ENCODE data around the gene PDE10A.
"Not testable (repeated sequence)": the region's sequence is repeated elsewhere in the genome, so short reads cannot be mapped to it uniquely, and the experiment has no call there.

The PDE10A gene

DNA sequence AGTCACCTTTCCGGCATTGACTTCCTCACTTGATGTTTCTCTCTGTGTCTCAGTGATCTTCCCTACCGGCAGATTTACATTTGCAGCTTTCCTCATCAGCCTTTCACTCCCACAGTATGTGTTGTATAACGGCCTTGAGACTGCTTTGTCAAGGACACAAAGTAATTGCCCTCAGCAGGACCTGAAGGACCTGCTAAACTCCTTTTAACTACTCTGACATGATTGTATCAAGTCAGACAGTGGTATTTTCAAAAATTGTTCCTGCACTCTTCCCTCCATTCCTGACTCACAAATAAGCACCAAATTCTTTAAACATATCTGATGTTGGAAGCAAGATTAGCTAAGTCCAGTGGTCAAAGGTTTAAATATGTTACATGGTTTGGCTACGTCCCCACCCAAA lies 62.4 kb downstream of the PDE10A start:
- H3K4me3 ChIP-seq (replicated peaks; ENCODE audit: low read depth, low read length): no peak overlapping the region
- H3K27me3 ChIP-seq (replicated peaks; ENCODE audit: control insufficient read depth, insufficient read depth, low read length): no peaks in the 10 kb centered on the region
- DNase-seq (ENCODE audit: extremely low read depth, insufficient read length): no peak
- no peaks in the 10 kb centered on the region for H3K36me3 ChIP-seq (ENCODE audit: control insufficient read depth, insufficient read depth, low read length)
- TF ChIP-seq, protein P1, sequence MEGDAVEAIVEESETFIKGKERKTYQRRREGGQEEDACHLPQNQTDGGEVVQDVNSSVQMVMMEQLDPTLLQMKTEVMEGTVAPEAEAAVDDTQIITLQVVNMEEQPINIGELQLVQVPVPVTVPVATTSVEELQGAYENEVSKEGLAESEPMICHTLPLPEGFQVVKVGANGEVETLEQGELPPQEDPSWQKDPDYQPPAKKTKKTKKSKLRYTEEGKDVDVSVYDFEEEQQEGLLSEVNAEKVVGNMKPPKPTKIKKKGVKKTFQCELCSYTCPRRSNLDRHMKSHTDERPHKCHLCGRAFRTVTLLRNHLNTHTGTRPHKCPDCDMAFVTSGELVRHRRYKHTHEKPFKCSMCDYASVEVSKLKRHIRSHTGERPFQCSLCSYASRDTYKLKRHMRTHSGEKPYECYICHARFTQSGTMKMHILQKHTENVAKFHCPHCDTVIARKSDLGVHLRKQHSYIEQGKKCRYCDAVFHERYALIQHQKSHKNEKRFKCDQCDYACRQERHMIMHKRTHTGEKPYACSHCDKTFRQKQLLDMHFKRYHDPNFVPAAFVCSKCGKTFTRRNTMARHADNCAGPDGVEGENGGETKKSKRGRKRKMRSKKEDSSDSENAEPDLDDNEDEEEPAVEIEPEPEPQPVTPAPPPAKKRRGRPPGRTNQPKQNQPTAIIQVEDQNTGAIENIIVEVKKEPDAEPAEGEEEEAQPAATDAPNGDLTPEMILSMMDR (IDR thresholded peaks at IDR 0.05; ENCODE audit: insufficient read depth, low read length, poor library complexity, severe bottlenecking): no peak

DNA sequence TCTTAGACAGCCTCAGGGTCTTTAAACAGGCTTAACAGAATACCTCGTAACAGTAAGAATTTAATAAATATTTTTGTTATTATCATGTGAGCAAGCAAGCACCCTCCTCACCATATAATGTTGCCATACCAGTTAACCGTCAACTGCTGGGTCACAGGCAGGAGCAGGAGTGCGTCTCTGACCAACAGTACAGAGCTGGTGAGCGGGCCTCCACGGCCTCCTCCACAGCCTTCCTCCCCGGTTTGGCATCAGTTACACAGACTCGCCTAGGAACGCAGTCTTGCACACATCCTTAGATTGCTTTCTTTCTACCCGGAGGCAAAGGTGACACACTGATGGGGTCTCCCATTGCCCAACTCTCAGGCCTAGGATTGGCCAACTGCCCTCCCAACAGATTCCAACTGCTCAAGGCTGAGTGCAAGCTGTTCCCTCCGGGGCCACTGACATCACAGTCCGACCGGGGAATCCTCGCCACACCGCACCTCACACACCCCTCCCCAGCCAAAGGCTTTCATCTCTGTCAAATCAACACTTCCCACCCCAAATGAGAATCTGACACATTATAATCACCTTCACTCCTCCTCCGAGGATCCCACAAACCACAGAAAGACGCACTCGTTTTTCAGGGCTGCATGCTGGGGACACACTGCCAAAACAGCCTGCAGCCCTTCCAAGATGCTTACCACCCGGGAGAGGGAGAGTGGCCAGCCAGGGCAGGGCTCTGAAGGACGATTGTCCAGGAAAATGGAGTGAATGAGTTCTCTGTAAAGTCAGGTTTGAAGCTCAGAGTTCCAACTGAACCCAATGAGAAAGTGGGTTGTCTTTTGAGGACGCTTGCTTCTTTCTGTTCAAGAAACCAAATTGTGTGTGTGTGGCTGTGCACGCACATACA lies 63.2 kb downstream of the PDE10A start:
- Histone ChIP-seq H3K27me3 (replicated peaks; ENCODE audit: control insufficient read depth, insufficient read depth, low read length) (no peaks in the 10 kb centered on the region), H3K36me3 (ENCODE audit: control insufficient read depth, insufficient read depth, low read length) (no peaks in the 10 kb centered on the region), H3K4me3 (replicated peaks; ENCODE audit: low read depth, low read length) (no peak overlapping the region)
- DNase-seq (ENCODE audit: extremely low read depth, insufficient read length): no peak
- TF ChIP-seq, protein P1 (IDR thresholded peaks at IDR 0.05; ENCODE audit: insufficient read depth, low read length, poor library complexity, severe bottlenecking): no peak

DNA sequence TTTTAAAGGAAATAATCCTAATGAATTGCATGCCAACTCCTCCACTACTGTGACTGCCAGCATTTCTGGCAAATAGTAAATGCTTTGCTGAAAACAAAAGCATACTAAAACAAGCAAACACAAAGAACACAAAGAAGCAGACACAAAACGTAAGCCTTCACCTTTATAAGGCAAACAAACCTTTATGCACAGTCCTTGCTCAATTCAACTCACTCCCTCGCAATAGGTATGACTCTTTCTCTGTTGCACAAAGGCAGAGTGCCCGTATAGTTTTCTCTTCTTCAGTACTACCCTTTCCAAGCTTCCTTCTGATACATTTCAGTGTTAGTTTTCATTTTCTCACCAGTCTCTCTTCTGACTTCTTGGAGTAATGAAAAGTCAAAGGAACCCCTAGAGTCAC lies 63.9 kb downstream of the PDE10A start:
- no peak overlapping the region for H3K4me3 ChIP-seq (replicated peaks; ENCODE audit: low read depth, low read length)
- H3K36me3 ChIP-seq (ENCODE audit: control insufficient read depth, insufficient read depth, low read length): no peaks in the 10 kb centered on the region
- H3K27me3 ChIP-seq (replicated peaks; ENCODE audit: control insufficient read depth, insufficient read depth, low read length): no peaks in the 10 kb centered on the region
- TF ChIP-seq, protein P1 (IDR thresholded peaks at IDR 0.05; ENCODE audit: insufficient read depth, low read length, poor library complexity, severe bottlenecking): no peak
- no peak for DNase-seq (ENCODE audit: extremely low read depth, insufficient read length)

DNA sequence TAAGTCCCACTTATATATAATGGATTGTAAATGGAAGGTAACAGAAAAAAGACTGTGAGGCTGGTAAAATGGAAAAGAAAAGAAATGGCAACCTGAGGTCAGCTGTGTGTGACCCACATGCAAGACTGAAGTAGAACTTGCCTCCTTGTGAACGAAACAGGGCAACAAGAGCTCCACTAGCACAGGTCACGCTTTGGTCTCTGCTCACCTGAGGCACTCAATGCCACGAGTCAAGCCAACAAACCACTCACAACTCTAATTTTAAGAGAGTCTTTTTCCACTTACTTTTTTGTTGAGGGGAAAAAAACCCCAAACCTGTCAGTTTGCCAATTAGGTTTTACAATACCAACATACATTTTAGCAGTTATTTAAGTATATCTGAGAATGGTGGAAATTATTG lies 65.2 kb downstream of the PDE10A start:
- H3K4me3 ChIP-seq (replicated peaks; ENCODE audit: low read depth, low read length): no peak overlapping the region
- TF ChIP-seq, protein P1 (IDR thresholded peaks at IDR 0.05; ENCODE audit: insufficient read depth, low read length, poor library complexity, severe bottlenecking): no peak
- H3K27me3 ChIP-seq (replicated peaks; ENCODE audit: control insufficient read depth, insufficient read depth, low read length): no peaks in the 10 kb centered on the region
- no peaks in the 10 kb centered on the region for H3K36me3 ChIP-seq (ENCODE audit: control insufficient read depth, insufficient read depth, low read length)
- DNase-seq (ENCODE audit: extremely low read depth, insufficient read length): no peak

DNA sequence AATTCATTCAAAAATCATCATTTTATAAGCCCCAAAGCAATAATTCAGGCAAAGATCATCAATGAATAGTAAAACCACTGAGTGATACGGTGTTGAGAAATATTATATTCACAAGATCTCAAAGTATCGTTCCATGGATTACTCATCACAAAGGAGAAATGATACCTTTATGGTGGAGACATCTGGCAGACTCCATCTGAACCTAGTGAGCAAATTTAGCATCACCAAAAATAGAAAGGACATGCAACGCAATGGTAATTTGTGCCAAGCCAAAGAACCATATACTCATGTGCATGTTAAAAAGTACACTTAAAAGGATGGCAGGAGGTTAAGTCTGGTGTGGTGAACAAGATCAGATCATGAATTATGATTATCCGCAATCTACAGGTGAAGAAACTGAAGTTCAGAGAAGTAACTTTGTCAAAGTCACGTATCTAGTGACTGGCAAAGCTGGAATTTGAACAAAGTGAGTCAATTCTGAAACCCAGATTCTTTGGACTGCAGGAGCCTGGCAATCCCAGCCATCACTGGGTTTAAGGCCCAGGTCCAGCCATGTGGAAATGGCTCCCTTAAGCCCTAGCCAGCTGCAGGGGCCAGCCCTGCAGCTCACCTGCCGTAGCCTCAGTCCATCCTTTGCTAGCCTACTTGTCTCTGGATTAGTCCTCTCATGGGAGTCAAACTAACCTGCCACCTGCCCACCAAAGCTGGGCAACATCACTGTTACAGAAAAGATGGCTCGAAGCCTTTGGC lies 68.3 kb downstream of the PDE10A start:
- TF ChIP-seq, protein P1 (IDR thresholded peaks at IDR 0.05; ENCODE audit: insufficient read depth, low read length, poor library complexity, severe bottlenecking): no peak
- H3K36me3 ChIP-seq (ENCODE audit: control insufficient read depth, insufficient read depth, low read length): no peaks in the 10 kb centered on the region
- H3K4me3 ChIP-seq (replicated peaks; ENCODE audit: low read depth, low read length): no peak overlapping the region
- H3K27me3 ChIP-seq (replicated peaks; ENCODE audit: control insufficient read depth, insufficient read depth, low read length): no peaks in the 10 kb centered on the region
- DNase-seq (ENCODE audit: extremely low read depth, insufficient read length): no peak

DNA sequence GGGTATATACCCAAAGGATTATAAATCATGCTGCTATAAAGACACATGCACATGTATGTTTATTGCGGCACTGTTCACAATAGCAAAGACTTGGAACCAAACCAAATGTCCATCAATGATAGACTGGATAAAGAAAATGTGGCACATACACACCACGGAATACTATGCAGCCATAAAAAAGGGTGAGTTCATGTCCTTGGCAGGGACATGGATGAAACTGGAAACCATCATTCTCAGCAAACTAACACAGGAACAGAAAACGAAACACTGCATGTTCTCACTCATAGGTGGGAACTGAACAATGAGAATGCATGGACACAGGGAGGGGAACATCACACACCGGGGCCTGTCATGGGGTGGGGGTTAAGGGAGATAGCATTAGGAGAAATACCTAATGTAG lies 70.1 kb downstream of the PDE10A start:
- H3K36me3 ChIP-seq (ENCODE audit: control insufficient read depth, insufficient read depth, low read length); H3K27me3 ChIP-seq (replicated peaks; ENCODE audit: control insufficient read depth, insufficient read depth, low read length); DNase-seq (ENCODE audit: extremely low read depth, insufficient read length); H3K4me3 ChIP-seq (replicated peaks; ENCODE audit: low read depth, low read length): not testable (repeated sequence)
